Bone marrow (tissue), 2 donors: ENCODE results near the gene PMPCA.

ENCODE experiments used
- DNase-seq, 2 donors: peaks; one replicate each; lab custom pipeline; 2025; lab: John Stamatoyannopoulos, UW

PMPCA gene, protein sequence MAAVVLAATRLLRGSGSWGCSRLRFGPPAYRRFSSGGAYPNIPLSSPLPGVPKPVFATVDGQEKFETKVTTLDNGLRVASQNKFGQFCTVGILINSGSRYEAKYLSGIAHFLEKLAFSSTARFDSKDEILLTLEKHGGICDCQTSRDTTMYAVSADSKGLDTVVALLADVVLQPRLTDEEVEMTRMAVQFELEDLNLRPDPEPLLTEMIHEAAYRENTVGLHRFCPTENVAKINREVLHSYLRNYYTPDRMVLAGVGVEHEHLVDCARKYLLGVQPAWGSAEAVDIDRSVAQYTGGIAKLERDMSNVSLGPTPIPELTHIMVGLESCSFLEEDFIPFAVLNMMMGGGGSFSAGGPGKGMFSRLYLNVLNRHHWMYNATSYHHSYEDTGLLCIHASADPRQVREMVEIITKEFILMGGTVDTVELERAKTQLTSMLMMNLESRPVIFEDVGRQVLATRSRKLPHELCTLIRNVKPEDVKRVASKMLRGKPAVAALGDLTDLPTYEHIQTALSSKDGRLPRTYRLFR

DNA sequence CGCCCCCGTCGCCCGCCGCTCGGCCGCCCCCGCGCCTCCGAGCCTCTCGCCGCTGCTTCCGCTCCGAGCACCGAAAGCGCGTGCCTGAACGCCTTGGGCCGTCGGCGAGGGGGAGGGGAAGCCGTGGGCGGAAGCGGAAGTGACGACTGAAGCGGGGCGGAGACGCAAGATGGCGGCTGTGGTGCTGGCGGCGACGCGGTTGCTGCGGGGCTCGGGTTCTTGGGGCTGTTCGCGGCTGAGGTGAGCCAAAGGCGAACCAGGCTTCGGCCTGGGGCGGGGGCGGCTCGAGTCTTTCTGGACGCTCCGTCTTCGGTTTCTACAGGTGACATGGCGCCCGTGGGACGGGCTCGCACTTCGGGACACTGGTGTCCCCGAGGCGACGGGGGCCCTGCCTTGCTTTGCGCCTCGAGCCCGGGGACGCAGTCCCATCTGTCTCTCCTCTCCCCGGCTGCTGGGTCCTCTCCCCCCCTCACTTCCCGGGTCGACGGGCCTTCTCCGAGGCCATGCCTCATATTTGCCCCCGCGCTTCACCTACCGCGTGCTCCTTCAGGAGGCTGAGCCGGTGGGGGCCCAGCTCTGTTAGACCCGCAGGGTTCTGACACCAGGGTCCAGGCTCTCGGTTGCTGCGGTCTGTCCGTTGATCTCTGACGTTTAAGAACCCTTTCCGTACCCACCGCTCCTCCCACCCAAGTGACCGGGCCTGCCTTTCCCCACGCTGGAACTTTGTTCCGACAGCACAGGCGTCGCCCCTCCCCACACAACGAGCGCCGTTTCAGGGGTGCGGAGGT lies at the start of gene PMPCA, which contains the start of gene ENTR1:
Gene PMPCA, plus strand, starts transcription at position 159 of the 788 bp plus-strand sequence. Its CDS starts 11 bp downstream, at position 170.
Gene ENTR1, minus strand, starts transcription at position 115 of the 788 bp plus-strand sequence. CDS start 217 bp downstream, outside the sequence.
- DNase-seq, result peak; percentile 89

GRCh38 chr9:136361047-136361753 lies 49.3 kb upstream of the PMPCA start:
- DNase-seq, result no peak

DNA sequence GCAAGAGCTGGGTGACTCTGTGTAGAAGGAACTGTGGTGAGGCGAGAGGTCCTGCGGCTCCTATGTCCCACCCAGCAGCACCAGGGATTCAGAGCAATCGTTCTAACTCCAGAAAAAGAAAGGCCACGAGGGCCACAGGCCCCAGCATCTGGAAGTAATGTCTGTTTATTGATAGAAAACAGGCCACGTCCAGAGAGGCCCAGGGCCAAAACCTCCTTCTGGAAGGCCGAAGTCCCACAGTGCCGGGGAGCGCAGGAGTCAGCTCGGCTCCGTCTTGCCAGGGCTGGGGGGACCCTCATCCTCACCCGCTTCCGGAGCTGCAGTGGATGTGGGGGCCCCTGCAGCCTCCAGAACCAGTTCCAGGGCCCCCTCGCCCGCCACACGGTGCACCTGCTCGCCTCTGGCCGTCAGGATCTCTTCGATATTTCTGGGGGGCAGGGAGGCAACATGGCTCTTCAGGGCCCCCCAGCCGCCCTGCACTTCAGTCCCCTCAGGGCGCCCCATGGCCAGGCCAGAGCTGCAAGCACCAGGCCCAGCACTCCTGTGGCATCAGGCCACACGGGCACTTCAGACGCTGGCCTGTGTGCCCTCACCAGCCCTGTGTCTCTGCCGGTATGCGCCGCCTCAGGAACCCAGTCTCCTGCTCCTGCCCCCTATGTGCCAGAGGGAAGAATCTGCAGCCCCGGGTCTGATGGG lies 48.6 kb upstream of the PMPCA start:
- DNase-seq, result no peak

DNA sequence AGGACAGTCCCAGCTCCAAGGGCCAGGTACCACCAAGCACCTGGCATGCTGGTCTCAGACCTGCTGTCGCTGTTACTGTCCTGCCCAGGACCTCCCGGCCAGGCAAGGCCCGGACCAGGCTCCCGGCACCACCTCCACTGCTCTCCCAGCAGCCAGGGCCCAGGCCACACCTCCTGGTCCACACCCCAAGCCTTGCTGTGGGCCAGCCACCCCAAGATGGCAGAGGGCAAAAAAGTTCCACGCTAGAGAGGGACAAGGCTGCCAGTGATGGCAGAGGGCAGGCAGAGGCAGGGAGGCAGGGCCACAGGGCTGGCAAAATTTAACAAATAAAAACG lies 48.0 kb upstream of the PMPCA start:
- no peak for DNase-seq

- DNase-seq, result peak; percentile 90 to 91
Measured at GRCh38 chr9:136363106-136363948, 47.1 kb upstream of the PMPCA start, which contains the start of gene DNLZ. DNLZ (minus strand) TSS chr9:136363744; CDS start chr9:136363714, 30 bp downstream.

- DNase-seq, result no peak
Measured at GRCh38 chr9:136363949-136364748, 46.3 kb upstream of the PMPCA start.

GRCh38 chr9:136364942-136365774 lies 45.3 kb upstream of the PMPCA start:
- DNase-seq, result no peak

DNA sequence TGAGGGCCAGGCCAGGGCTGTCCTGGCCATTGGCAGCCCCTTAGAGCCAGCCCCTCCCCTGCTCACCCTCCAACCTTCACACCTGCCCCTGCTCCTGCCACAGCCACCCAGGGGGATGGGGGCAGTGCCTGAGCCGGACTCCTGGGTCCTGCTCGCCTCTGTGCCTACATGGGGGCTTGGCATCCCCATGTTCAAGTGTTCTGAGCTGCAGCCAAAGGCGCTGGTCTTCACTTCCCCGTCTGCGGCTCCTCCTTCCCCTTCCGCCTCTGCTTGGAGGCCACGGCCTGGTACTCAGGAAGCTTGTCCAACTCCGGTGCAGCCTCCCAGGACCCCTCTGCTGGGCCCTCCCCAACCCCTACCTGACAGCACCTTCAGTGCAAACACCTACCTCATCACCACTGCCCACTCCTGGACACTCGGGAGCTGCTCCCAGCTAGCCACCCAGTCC lies 44.7 kb upstream of the PMPCA start:
- peak in 1 of 2 donors; percentile 16 for DNase-seq

- DNase-seq, result no peak
Measured at GRCh38 chr9:136366826-136367225, 43.6 kb upstream of the PMPCA start.

DNA sequence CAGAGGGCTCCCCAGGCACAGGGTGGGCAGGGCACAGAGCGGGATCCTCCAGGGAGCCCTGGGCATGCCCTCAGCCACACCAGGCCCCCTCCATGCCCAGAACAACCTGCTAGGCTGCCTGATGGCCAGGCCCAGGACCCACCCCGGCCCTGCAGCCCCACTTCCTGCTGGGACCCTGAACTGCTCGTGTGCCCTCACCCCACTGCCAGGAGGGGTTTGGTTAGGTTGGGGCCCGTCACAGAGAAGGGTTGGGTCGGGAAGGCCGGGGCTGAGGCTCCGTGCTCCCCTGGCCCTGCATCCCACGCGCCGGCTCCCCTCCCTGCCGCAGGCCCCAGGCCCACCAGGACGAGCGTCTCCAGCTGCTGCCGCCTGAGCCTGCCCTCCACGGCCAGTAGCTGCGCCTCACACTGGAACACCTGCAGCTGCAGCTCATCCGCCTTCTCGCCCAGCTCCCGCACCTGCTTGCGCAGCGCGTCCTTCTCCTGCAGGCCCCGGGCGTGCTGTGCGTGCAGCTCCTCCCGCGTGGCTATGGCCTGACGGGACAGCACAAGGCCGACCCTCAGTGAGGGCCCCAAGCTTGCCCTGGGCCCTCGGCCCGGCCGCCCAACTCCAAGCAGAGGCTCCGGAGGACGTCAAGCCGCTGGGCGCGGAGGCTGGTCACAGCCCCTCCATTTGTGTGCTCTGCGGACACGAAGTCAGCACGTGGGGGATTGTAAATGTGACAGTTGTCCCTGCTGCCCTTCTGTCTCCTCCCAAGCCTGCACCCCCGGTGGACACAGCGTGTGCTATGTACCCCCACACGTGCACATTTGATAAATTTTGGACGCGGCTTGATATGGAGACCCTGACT lies 42.9 kb upstream of the PMPCA start:
- no peak for DNase-seq

- DNase-seq, result no peak
Measured at GRCh38 chr9:136368190-136368589, 42.3 kb upstream of the PMPCA start.

DNA sequence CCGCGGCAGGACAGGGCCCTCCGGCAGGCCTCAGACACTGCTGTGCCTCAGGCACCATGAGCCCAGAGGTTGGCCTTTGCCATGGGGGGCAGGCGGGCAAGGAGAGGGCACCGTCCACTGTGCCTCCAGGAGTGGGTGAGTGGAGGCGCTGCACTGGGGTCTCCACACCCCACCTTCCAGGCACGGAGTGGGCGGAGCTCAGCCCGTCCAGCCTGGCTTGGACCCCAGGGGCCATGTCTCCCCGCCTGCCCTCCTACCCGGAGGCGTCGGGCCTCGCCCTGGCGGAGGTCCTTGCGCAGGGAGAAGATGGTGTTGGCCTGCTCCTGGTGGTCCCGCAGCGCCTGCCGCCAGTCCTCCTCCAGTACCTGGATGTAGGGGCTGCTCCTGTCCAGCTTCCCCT lies 40.4 kb upstream of the PMPCA start:
- no peak for DNase-seq

DNA sequence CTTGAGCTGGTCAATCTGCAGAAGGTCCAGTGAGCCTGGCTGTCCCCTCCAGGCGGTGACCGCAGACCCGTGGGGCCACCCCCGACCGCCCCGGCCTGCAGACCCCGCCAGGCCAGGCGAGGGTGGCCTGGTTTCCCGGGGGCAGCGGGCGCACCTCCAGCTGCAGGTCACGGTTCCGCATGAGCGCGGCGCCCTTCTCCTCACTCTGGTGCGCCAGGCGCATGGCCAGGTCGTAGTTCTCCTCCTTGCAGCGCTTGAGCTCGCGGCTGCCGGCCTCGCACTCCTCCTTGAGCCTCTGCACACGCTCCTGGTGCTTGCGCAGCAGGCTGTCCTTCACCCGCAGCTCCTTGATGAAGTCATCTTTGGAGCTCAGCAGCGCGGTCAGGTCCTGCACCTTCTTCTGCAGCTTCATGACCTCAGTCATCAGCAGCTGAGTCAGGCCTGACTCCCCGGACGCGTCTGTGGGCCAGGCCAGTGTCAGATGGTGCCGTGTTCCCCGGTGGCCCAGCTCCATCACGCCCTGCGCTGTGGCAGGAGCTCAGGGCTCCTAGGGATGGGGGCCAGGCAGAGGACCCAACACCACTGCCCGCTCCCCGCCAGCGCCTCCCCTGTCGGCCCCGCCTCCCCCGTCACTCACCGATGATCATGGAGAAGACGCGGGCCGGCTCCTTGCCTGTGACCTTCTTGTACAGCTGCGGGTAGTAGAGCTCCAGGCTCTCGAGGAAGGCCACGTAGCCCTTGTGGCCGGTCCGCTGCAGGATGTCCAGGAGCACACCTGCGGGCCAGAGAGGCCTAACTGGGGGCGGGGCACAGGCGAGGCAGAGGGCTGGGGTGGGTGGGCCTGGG lies 39.5 kb upstream of the PMPCA start:
- DNase-seq, result no peak

GRCh38 chr9:136371533-136371880 lies 39.0 kb upstream of the PMPCA start:
- DNase-seq, result no peak

- DNase-seq, result no peak
Measured at GRCh38 chr9:136372006-136372405, 38.5 kb upstream of the PMPCA start.

DNA sequence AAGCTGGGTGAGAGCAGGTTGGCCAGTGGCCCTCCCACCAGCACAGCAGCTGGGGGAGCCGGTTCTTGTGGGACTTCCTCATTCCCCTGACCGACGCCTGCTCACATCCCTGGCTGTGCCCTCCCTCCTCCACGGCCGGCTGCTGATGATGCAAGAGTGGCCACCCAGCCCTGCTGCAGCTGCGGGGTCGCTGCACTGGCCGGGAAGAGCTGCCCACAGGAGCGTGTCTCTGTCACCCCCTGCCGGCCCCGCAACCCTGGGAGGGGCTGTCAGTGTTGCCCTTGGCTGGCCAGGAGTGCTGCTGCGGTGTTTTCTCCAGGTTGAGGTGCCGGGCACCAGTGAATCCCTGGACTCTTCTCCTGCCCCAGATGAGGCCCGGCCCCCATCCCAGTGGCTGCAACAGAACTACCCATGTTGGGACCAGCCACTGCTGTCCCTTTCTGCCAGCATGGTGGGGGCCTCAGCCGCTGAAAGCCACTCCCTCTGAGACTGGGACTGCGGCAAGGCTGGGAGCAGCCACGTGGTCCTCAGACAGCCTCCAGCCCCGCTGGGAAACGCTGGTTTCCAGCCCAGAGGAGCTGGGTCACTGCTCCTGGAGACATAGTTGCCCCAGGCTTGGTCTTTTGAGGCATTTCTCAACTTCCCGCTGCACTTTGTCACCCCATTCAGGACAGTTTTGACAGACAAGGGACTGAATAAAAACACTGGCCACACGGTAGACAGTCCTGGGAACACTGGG lies 37.7 kb upstream of the PMPCA start:
- peak; percentile 25 to 32 for DNase-seq
